IMR-90 (cell line): ENCODE data around the gene HDAC9. TPM values are rescaled to one million over a fixed set of nuclear protein-coding genes. Genes with fewer than 3 reads are reported as not detected.

Source experiments
- ATAC-seq: fragments of 200-7000 bp; cut with Tn5 transposase; 2 replicates; pipeline ENCODE4 v1.9.1; 2020; ENCODE audit warnings: low read depth, mild to moderate bottlenecking, moderate library complexity
- BruUV-seq: library from RNA; stranded (reverse); fragments of 400-500 nt; replicated peaks from 2 replicates; lab custom pipeline; 2021; lab: Mats Ljungman, UMichigan
- CTCF ChIA-PET: fragments of 300-600 bp; formaldehyde crosslinking; extraction: SDS; loops from one replicate; lab custom pipeline; 2021; ENCODE audit warnings: antibody characterized with exemption; lab: Yijun Ruan, JAX
- POLR2A ChIA-PET: fragments of 300-600 bp; sonication (Branson Sonifier 250); formaldehyde crosslinking; loops from one replicate; lab custom pipeline; 2022; ENCODE audit warnings: antibody characterized with exemption; ENCODE audit not compliant: unreplicated experiment; lab: Charles Lee
- DNase-seq: peaks from one replicate; pipeline ENCODE4 v3.0.0; 2013
- H2AFZ ChIP-seq: replicated peaks from 2 replicates; pipeline ENCODE3; 2013; ENCODE audit warnings: low read length, mild to moderate bottlenecking; ENCODE audit not compliant: poor library complexity
- H2AK5ac ChIP-seq: 2 replicates; pipeline ENCODE4 v1.6.1; 2013; ENCODE audit warnings: low read depth, low read length, inconsistent platforms
- H2AK9ac ChIP-seq: replicated peaks from 2 replicates; pipeline ENCODE3; 2013; ENCODE audit warnings: mild to moderate bottlenecking, low read depth, low read length, moderate library complexity; ENCODE audit not compliant: poor library complexity
- H2BK120ac ChIP-seq: 2 replicates; pipeline ENCODE4 v1.6.1; 2013; ENCODE audit warnings: low read depth, low read length, inconsistent platforms
- H2BK15ac ChIP-seq: 3 replicates; pipeline ENCODE4 v1.6.1; 2013; ENCODE audit warnings: low read depth, low read length, inconsistent platforms
- H2BK20ac ChIP-seq: 2 replicates; pipeline ENCODE4 v1.6.1; 2013; ENCODE audit warnings: low read depth, mild to moderate bottlenecking, inconsistent platforms, low read length, moderate library complexity
- H2BK5ac ChIP-seq: 2 replicates; pipeline ENCODE4 v1.6.1; 2013; ENCODE audit warnings: mild to moderate bottlenecking, low read depth, low read length, inconsistent platforms; ENCODE audit not compliant: poor library complexity, severe bottlenecking
- H3K14ac ChIP-seq: replicated peaks from 2 replicates; pipeline ENCODE4 v1.6.1; 2013; ENCODE audit warnings: low read depth, low read length, inconsistent platforms
- H3K18ac ChIP-seq: 2 replicates; pipeline ENCODE4 v1.6.1; 2013; ENCODE audit warnings: low read depth, low read length, control low read depth
- H3K23ac ChIP-seq: 2 replicates; pipeline ENCODE4 v1.6.1; 2013; ENCODE audit warnings: low read depth, low read length, inconsistent platforms
- H3K27ac ChIP-seq: 2 replicates; pipeline ENCODE4 v1.5.1; 2013; ENCODE audit warnings: mild to moderate bottlenecking, control low read depth, low read length; ENCODE audit not compliant: insufficient read depth
- H3K27me3 ChIP-seq: 2 replicates; pipeline ENCODE4 v1.6.1; 2013; ENCODE audit warnings: low read length; ENCODE audit not compliant: control insufficient read depth, insufficient read depth
- H3K36me3 ChIP-seq: 2 replicates; pipeline ENCODE4 v1.6.1; 2013; ENCODE audit warnings: low read length, mixed read lengths; ENCODE audit not compliant: control insufficient read depth, insufficient read depth
- H3K4ac ChIP-seq: 2 replicates; pipeline ENCODE4 v1.6.1; 2013; ENCODE audit warnings: low read depth, low read length, inconsistent platforms
- H3K4me1 ChIP-seq: 2 replicates; pipeline ENCODE4 v1.6.1; 2013; ENCODE audit warnings: low read length, mixed read lengths; ENCODE audit not compliant: control insufficient read depth, insufficient read depth
- H3K4me2 ChIP-seq: 2 replicates; pipeline ENCODE4 v1.6.1; 2013; ENCODE audit warnings: low read depth, mild to moderate bottlenecking, control low read depth, low read length, moderate library complexity
- H3K4me3 ChIP-seq: 2 replicates; pipeline ENCODE4 v1.5.1; 2013; ENCODE audit warnings: low read depth, mild to moderate bottlenecking, control low read depth, low read length, moderate library complexity; ENCODE audit not compliant: insufficient read depth
- H3K56ac ChIP-seq: 2 replicates; pipeline ENCODE4 v1.6.1; 2013; ENCODE audit warnings: low read length, inconsistent platforms; ENCODE audit not compliant: insufficient read depth; ENCODE audit errors: extremely low read depth
- H3K79me1 ChIP-seq, 2 experiments: 2 replicates each; pipeline ENCODE4 v1.6.1; 2013; ENCODE audit warnings: low read length in 2 of 2, inconsistent platforms in 1 of 2, low read depth in 1 of 2
- H3K9ac ChIP-seq: 2 replicates; pipeline ENCODE4 v1.6.1; 2013; ENCODE audit warnings: low read depth, low read length, control low read depth
- H3K9me1 ChIP-seq: 2 replicates; pipeline ENCODE4 v1.6.1; 2013; ENCODE audit warnings: low read length, inconsistent platforms; ENCODE audit not compliant: insufficient read depth
- H3K9me3 ChIP-seq: 2 replicates; pipeline ENCODE4 v1.6.1; 2013; ENCODE audit warnings: low read length; ENCODE audit not compliant: control insufficient read depth, insufficient read depth
- H4K20me1 ChIP-seq: 2 replicates; pipeline ENCODE4 v1.6.1; 2013; ENCODE audit warnings: low read length, inconsistent platforms; ENCODE audit not compliant: insufficient read depth
- H4K5ac ChIP-seq: 2 replicates; pipeline ENCODE4 v1.6.1; 2013; ENCODE audit warnings: mild to moderate bottlenecking, low read depth, low read length, control low read depth
- H4K8ac ChIP-seq, 2 experiments: 2 replicates each; pipeline ENCODE4 v1.6.1; 2013; ENCODE audit warnings: low read depth in 2 of 2, low read length in 2 of 2, control low read depth in 1 of 2, inconsistent platforms in 1 of 2
- H4K91ac ChIP-seq: 2 replicates; pipeline ENCODE4 v1.6.1; 2013; ENCODE audit warnings: low read depth, low read length, inconsistent platforms; ENCODE audit not compliant: insufficient read depth
- BHLHE40 ChIP-seq: fragments of 150-350 bp; IDR thresholded peaks from 2 replicates; pipeline ENCODE4 v1.6.1; 2016; ENCODE audit warnings: mild to moderate bottlenecking, low read depth, low read length
- CHD1 ChIP-seq: IDR thresholded peaks from 2 replicates; pipeline ENCODE4 v1.6.1; 2012; ENCODE audit warnings: low read depth, low read length, improper control_type of control experiment
- CTCF ChIP-seq: conservative IDR thresholded peaks from 2 replicates; pipeline ENCODE4 v1.5.1; 2012; ENCODE audit warnings: mild to moderate bottlenecking, low read depth, low read length, improper control_type of control experiment
- ELK1 ChIP-seq: fragments of 150-350 bp; IDR thresholded peaks from 2 replicates; pipeline ENCODE4 v1.6.1; 2016; ENCODE audit warnings: low read depth, mild to moderate bottlenecking, low read length, moderate library complexity, borderline replicate concordance
- FOS ChIP-seq: fragments of 150-350 bp; IDR thresholded peaks from 2 replicates; pipeline ENCODE4 v1.6.1; 2016; ENCODE audit warnings: low read depth, low read length
- MAFK ChIP-seq: IDR thresholded peaks from 2 replicates; pipeline ENCODE4 v1.6.1; 2012; ENCODE audit warnings: low read depth, low read length, improper control_type of control experiment
- MAZ ChIP-seq: IDR thresholded peaks from 2 replicates; pipeline ENCODE4 v1.6.1; 2012; ENCODE audit warnings: low read depth, mild to moderate bottlenecking, low read length, improper control_type of control experiment, moderate library complexity, borderline replicate concordance
- NFE2L2 ChIP-seq: fragments of 150-350 bp; IDR thresholded peaks from 2 replicates; pipeline ENCODE4 v1.6.1; 2016; ENCODE audit warnings: low read depth, mild to moderate bottlenecking, low read length
- POLR2A ChIP-seq: IDR thresholded peaks from 2 replicates; pipeline ENCODE4 v1.6.1; 2012; ENCODE audit warnings: mild to moderate bottlenecking, low read depth, low read length
- RAD21 ChIP-seq: IDR thresholded peaks from 2 replicates; pipeline ENCODE4 v1.6.1; 2012; ENCODE audit warnings: low read length, improper control_type of control experiment
- RCOR1 ChIP-seq: IDR thresholded peaks from 2 replicates; pipeline ENCODE4 v1.6.1; 2012; ENCODE audit warnings: mild to moderate bottlenecking, low read length, improper control_type of control experiment; ENCODE audit not compliant: insufficient replicate concordance
- RFX5 ChIP-seq: IDR thresholded peaks from 2 replicates; pipeline ENCODE4 v1.8.0; 2012; ENCODE audit warnings: low read depth, mild to moderate bottlenecking, low read length, moderate library complexity
- USF2 ChIP-seq: fragments of 150-350 bp; IDR thresholded peaks from 2 replicates; pipeline ENCODE4 v1.6.1; 2017; ENCODE audit warnings: mild to moderate bottlenecking, antibody characterized with exemption, low read length, low read depth
- dilution Hi-C: fragments of 300-500 bp; cut with HindIII; formaldehyde crosslinking; loops from one replicate; pipeline ENCODE4 v1.14.3; 2018; ENCODE audit warnings: low sequenced_read_pairs; ENCODE audit not compliant: unreplicated experiment
- in situ Hi-C: fragments of 300-500 bp; cut with MboI; formaldehyde crosslinking; loops from 3 replicates; pipeline ENCODE4 v1.14.3; 2019; ENCODE audit warnings: low sequenced_read_pairs, inconsistent platforms, mixed read lengths
- intact Hi-C: fragments of 100-400 bp; cut with micrococcal nuclease; formaldehyde crosslinking; loops from 2 replicates; pipeline ENCODE4 v1.10.0; 2022
- polyA plus RNA-seq, 3 experiments: library from polyadenylated mRNA; depleted of rRNA; stranded (reverse); fragments of >200 nt; gene quantifications; 2 replicates each; pipeline ENCODE4 v1.2.3, GENCODE V29; 2012; ENCODE audit warnings: low replicate concordance in 1 of 3
- total RNA-seq: library from RNA; depleted of rRNA; stranded (reverse); fragments of >200 nt; gene quantifications from 2 replicates; pipeline ENCODE4 v1.2.3, GENCODE V29; 2012

Gene HDAC9
- total and polyA plus RNA-seq, 2 of the 4 experiments (the other 2 are of a cell fraction): 4.3 to 24.7 TPM

- POLR2A ChIA-PET: no interaction called here
- no peaks in the 10 kb centered on the region for H4K20me1 ChIP-seq
Observed at GRCh38 chr7:18614841-18615240, 119.3 kb downstream of the HDAC9 start.

More at GRCh38 chr7:18614841-18615240, 119.3 kb downstream of the HDAC9 start:
- CTCF ChIA-PET: no interaction called here
- DNase-seq (no peak), ATAC-seq (no peak)
- in situ Hi-C loops (no loop called here), dilution Hi-C loops (no loop called here), intact Hi-C loops (no loop called here)
- Histone ChIP-seq H3K79me1 (no peaks in the 10 kb centered on the region), H2BK5ac (no peak overlapping the region), H3K4me1 (no peaks in the 10 kb centered on the region), H4K5ac (no peak overlapping the region), H4K8ac (no peak overlapping the region), H2BK120ac (no peak overlapping the region), H3K36me3 (no peaks in the 10 kb centered on the region), H3K9me3 (no peaks in the 10 kb centered on the region), H2AK9ac (no peak overlapping the region), H3K9me1 (no peaks in the 10 kb centered on the region), H2AFZ (no peak overlapping the region), H3K18ac (no peak overlapping the region), H3K14ac (no peak overlapping the region), H4K91ac (no peak overlapping the region), H3K4me3 (no peak overlapping the region), H3K9ac (no peak overlapping the region), H2BK15ac (no peak overlapping the region), H2BK20ac (no peak overlapping the region), H3K27me3 (no peaks in the 10 kb centered on the region), H2AK5ac (no peak overlapping the region), H3K4me2 (no peak overlapping the region), H3K56ac (no peak overlapping the region), H3K4ac (no peak overlapping the region), H3K27ac (no peak overlapping the region), H3K23ac (no peak overlapping the region)
- no peak for TF ChIP-seq ELK1
- no peak for TF ChIP-seq RCOR1
- no peak for TF ChIP-seq RFX5
- TF ChIP-seq POLR2A: no peak
- TF ChIP-seq MAFK: no peak
- TF ChIP-seq BHLHE40: no peak
- no peak for TF ChIP-seq FOS
- no peak for TF ChIP-seq CTCF
- TF ChIP-seq RAD21: no peak
- no peak for TF ChIP-seq USF2
- no peak for TF ChIP-seq NFE2L2
- TF ChIP-seq CHD1: no peak
- TF ChIP-seq MAZ: no peak
- no TSS peak for BruUV-seq
